ENCODE data around the gene TAF1D.
"Not testable (repeated sequence)": the region's sequence is repeated elsewhere in the genome, so short reads cannot be mapped to it uniquely, and the experiment has no call there.

TAF1D gene

DNA sequence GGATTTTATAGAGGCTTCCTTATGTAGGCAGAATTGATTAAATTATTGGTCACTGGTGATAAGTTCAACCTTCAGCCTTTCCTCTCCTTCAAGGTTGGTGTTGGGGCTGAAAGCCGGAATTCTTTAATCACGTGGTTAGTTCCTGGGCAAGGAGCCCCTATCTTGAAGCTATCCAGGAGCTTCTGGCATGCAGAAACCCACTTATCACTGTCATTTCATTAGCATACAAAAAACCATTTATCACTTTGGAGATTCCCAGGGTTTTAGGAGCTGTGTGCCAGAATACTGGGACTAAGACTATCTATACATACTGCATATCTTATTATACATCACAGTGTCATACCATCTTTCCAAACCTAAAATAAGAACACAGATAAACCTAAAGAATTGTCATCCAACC is 24.3 kb upstream of the TAF1D start:
- in situ Hi-C loops (cut with MboI; ENCODE audit: low sequenced_read_pairs), result no loop called here

DNA sequence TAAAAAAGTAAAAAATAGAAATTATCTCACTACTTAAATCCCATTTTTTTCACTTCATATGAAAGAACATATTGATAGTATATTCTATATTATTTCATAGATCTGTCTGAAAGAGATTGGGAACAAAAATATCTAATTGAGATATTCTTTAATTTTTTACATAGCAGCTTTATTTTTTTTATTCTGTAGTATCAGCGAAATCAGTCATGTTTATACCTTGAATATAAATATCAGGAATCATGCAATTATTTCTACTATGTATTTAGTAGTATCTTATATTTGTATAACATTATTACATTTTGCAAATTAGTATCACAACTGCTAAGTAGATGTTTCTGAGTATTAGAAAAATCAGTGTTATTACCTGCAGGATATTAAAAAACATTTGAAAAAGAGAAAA is 20.6 kb upstream of the TAF1D start:
- H3K27me3 ChIP-seq (ENCODE audit: low read depth), result no peaks in the 10 kb centered on the region
- no peak for DNase-seq (ENCODE audit: low spot score in 2 of 2)
- H3K4me3 ChIP-seq, result no peak overlapping the region
- no peaks in the 10 kb centered on the region for H3K9me3 ChIP-seq
- in situ Hi-C loops (cut with MboI; ENCODE audit: low sequenced_read_pairs), result no loop called here
- no peaks in the 10 kb centered on the region for H3K4me1 ChIP-seq
- peaks cover 21% of the 10 kb centered on the region for H3K36me3 ChIP-seq (replicated peaks)

More for the DNA sequence above, 24.3 kb upstream of the TAF1D start:
- Histone ChIP-seq H3K4me3 (no peak overlapping the region), H3K36me3 (replicated peaks) (peaks cover 8% of the 10 kb centered on the region), H3K4me1 (no peaks in the 10 kb centered on the region), H3K27me3 (ENCODE audit: low read depth) (no peaks in the 10 kb centered on the region), H3K9me3 (no peaks in the 10 kb centered on the region)
- no peak for DNase-seq (ENCODE audit: low spot score in 2 of 2)

DNA sequence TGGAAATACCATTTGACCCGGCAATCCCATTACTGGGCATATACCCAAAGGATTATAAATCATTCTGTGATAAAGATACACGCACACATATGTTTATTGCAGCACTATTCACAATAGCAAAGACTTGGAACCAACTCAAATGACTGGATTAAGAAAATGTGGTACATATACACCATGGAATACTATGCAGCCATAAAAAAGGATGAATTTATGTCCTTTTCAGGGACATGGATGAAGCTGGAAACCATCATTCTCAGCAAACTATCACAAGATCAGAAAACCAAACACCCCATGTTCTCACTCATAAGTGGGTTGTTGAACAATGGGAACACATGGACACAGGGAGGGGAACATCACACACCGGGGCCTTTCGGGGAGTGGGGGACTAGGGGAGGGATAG is 17.8 kb upstream of the TAF1D start:
- H3K9me3 ChIP-seq; in situ Hi-C loops (cut with MboI; ENCODE audit: low sequenced_read_pairs); H3K4me1 ChIP-seq; H3K27me3 ChIP-seq (ENCODE audit: low read depth); DNase-seq (ENCODE audit: low spot score in 2 of 2); H3K4me3 ChIP-seq: not testable (repeated sequence)
- peaks cover 28% of the 10 kb centered on the region for H3K36me3 ChIP-seq (replicated peaks)

DNA sequence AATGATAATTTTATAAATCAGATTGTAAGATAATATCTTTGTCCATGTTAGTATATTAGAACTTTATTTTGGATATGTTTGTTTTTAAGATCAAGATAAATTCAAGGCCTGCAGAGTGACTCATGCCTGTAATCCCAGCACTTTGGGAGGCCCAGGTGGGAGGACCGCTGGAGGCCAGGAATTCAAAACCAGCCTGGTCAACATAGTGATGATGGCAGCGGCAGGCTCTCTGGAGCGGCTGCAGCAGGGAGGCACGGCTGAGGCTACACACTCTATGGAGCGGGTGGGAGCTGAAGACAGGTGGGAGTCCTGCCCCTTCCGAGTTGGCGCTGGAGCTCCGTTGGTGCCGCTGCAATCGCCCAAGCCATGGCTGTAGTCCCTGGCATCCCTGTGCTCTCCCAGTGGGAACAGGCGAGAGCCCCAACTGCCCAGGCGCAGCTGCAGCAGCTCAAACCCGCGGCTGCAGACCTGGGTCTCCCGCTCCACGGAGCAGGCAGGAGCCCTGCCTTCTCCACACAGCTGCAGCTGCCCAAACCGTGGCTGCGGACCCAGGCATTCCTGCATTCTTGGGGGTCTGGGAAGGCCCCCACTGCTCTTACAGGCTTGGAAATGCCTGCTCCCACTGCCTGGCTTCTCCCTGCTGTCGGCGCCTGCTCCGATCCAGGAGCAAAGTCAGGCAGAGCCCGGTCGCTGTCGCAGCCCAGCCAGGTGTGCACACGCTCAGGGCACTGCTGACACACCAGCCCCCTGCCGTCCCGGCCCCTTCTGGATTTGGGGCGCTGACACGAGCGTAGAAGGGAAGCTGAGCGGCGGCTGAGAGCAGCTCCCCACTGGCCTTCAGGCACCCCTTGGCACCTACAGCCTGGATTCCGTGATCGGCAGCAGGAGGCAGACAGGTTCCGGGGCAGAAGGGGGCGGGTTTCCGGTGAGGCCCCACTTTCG is 16.9 kb upstream of the TAF1D start:
- Histone ChIP-seq H3K27me3 (ENCODE audit: low read depth) (no peaks in the 10 kb centered on the region), H3K36me3 (replicated peaks) (peaks cover 28% of the 10 kb centered on the region), H3K9me3 (no peaks in the 10 kb centered on the region), H3K4me3 (no peak overlapping the region), H3K4me1 (no peaks in the 10 kb centered on the region)
- no peak for DNase-seq (ENCODE audit: low spot score in 2 of 2)
- in situ Hi-C loops (cut with MboI; ENCODE audit: low sequenced_read_pairs), result no loop called here

DNA sequence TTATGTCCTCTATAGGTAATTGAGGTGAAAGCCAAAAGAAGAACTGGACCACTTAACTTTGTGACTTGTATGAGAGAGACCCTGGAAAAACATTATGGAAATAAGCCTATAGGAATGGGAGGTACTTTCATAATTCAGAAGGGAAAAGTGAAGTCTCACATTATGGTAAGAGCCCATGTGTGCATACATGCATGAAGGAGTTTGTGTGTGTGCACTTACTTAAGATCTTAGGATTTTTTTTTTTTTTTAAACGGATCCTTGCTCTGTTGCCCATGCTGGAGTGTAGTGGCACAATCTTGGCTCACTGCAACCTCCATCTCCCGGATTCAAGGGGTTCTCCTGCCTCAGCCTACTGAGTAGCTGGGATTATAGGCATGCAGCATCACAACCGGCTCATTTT is 16.0 kb upstream of the TAF1D start:
- Histone ChIP-seq H3K27me3 (ENCODE audit: low read depth) (no peaks in the 10 kb centered on the region), H3K4me1 (no peaks in the 10 kb centered on the region), H3K9me3 (no peaks in the 10 kb centered on the region), H3K36me3 (replicated peaks) (peaks cover 22% of the 10 kb centered on the region), H3K4me3 (no peak overlapping the region)
- in situ Hi-C loops (cut with MboI; ENCODE audit: low sequenced_read_pairs), result no loop called here
- DNase-seq (ENCODE audit: low spot score in 2 of 2), result no peak

DNA sequence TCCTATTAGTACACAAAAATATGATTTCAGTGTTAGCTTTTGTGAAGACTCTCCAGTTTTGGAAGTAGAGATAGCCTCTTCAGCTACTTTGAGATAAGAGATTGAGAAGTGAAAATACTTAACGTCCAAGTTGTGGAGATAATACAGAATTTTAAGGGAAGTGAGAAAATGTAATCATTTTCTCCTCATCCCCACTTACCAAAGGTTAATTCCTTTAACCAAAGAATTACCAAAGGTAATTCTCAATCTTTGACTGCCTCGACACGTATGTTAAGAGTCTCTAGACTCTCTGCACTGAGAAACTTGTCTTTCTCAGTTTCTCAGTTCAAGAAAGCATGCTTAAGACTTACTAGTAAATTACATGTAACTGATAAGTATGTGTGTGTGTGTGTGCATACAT is 15.5 kb upstream of the TAF1D start:
- Histone ChIP-seq H3K4me3 (no peak overlapping the region), H3K9me3 (no peaks in the 10 kb centered on the region), H3K36me3 (replicated peaks) (peaks cover 20% of the 10 kb centered on the region), H3K27me3 (ENCODE audit: low read depth) (no peaks in the 10 kb centered on the region), H3K4me1 (no peaks in the 10 kb centered on the region)
- DNase-seq (ENCODE audit: low spot score in 2 of 2), result no peak
- in situ Hi-C loops (cut with MboI; ENCODE audit: low sequenced_read_pairs), result no loop called here

DNA sequence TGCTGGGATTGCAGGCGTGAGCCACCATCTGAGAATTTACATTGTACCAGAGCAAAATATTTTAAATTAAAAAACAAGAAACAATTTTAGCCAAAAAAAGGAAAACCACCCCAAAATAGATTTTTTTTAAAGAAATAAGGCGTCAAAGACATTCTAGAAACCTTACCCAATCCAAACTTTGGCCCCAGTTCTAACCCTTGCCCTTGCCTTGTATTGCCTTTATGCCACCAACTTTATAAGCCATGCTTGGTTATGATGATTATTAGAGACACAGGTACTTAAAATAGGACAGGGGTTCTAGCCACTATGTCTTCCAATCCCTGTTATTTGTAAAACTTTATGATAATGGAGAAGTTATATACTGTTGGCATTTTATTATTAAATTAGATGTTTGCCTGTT is 11.9 kb upstream of the TAF1D start:
- Histone ChIP-seq H3K27me3 (ENCODE audit: low read depth) (no peaks in the 10 kb centered on the region), H3K36me3 (replicated peaks) (peaks cover 6% of the 10 kb centered on the region)
- in situ Hi-C loops (cut with MboI; ENCODE audit: low sequenced_read_pairs), result no loop called here

DNA sequence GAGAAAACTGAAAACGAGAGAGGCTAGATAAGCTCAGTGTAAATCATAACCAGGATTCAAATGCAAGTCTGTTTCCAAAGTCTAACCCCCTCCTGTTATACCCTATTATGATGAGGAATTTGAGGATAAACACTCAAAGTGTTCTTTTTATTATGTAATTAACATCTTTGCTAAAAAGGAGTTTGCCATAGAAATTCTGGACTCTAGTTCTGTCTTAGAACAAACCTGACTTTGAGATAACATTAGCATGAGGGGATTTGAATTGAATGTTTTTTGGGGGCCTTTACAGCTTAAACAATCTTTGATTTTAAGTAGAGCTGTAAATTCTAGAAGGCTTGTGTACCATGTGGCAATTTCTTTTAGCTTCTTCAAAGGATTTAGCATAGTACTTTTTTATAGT is 9.7 kb upstream of the TAF1D start:
- in situ Hi-C loops (cut with MboI; ENCODE audit: low sequenced_read_pairs), result no loop called here
- no peaks in the 10 kb centered on the region for H3K9me3 ChIP-seq
- H3K4me3 ChIP-seq, result no peak overlapping the region
- H3K27me3 ChIP-seq (ENCODE audit: low read depth), result no peaks in the 10 kb centered on the region
- H3K36me3 ChIP-seq (replicated peaks), result peaks cover 6% of the 10 kb centered on the region; the same call in 1 of the 2 replicates
- H3K4me1 ChIP-seq, result peaks cover 12% of the 10 kb centered on the region
- peak in 1 of 2 experiments; percentile 93 for DNase-seq (ENCODE audit: low spot score in 2 of 2)

More for the DNA sequence above, 11.9 kb upstream of the TAF1D start:
- no peak for DNase-seq (ENCODE audit: low spot score in 2 of 2)
- Histone ChIP-seq H3K9me3 (no peaks in the 10 kb centered on the region), H3K4me3 (no peak overlapping the region), H3K4me1 (peaks cover 9% of the 10 kb centered on the region)

DNA sequence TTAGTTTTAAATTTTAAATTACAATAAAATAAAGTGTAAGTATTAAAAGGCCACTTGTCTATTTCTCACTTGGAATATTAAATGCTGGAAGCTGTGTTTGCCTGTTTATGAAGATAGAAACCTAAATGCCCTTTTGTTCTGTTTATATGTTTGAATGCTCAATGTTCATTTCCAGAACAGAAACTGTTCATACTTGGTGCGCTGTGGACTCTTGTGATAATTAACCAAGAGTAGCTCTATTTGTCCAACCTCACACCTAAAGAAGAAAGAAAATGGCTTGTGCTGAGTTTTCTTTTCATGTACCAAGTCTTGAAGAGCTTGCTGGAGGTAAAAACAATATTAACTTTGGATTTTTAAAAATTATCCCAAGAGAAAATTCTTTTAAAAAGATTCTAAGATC is 5.8 kb upstream of the TAF1D start:
- no peak for DNase-seq (ENCODE audit: low spot score in 2 of 2)
- in situ Hi-C loops (cut with MboI; ENCODE audit: low sequenced_read_pairs), result loop anchor here (25.0 kb wide), 1 partner anchor 390 kb away; the partner anchor contains the start of gene PANX1
- Histone ChIP-seq H3K4me3 (no peak overlapping the region), H3K36me3 (replicated peaks) (no peaks in the 10 kb centered on the region), H3K27me3 (ENCODE audit: low read depth) (no peaks in the 10 kb centered on the region), H3K9me3 (no peaks in the 10 kb centered on the region), H3K4me1 (peaks cover 28% of the 10 kb centered on the region)

DNA sequence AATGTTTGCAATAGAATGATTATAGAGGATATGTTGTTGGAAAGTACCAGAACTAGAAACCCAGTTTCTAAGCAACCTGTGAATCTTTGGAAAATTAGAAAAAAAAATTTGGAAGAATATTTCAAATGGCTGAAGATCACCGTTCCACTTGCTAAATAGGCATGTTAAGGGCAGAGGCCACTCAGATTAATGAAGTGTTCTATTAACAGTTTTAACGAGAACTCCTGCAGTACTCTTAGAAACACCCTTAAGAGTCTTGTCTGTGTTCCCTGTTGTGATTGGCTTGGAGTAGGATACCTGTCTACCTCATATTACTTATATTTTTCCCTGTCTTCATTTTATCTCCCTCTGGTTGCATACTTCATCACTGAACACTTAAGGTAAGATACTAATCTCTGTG is 4.8 kb upstream of the TAF1D start:
- H3K36me3 ChIP-seq (replicated peaks), result peaks cover 1% of the 10 kb centered on the region
- no peaks in the 10 kb centered on the region for H3K9me3 ChIP-seq
- H3K4me1 ChIP-seq, result peaks cover 25% of the 10 kb centered on the region
- in situ Hi-C loops (cut with MboI; ENCODE audit: low sequenced_read_pairs), result loop anchor here (25.0 kb wide), 1 partner anchor 391 kb away; the partner anchor contains the start of gene PANX1
- H3K27me3 ChIP-seq (ENCODE audit: low read depth), result no peaks in the 10 kb centered on the region
- no peak overlapping the region for H3K4me3 ChIP-seq
- DNase-seq (ENCODE audit: low spot score in 2 of 2), result no peak

DNA sequence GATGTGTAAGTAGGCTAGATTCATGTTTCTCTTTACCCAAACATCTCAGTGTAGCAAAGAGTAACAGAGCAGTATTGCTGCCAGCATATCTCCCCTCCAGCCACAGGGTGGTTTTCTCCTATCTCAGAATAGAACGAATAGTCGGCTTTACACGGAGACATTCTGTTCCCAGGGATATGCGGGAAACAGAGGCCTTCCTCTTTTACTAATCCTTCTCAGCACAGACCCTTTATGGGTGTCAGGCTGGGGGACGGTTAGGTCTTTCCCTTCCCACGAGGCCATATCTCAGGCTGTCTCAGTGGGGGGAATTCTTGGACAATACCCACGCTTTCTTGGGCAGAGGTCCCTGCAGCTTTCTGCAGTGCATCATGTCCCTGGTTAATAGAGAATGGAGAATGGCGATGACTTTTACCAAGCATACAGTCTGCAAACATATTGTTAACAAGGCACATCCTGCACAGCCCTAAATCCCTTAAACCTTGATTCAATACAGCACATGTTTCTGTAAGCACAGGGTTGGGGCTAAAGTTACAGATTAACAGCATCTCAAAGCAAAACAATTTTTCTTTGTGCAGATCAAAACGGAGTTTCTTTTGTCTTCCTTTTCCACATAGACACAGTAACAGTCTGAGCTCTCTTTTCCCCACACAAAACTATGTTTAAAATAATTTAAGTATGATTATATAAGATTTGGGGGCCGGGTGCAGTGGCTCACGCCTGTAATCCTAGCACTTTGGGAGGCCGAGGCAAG is 3.9 kb upstream of the TAF1D start:
- not testable (repeated sequence) for DNase-seq (ENCODE audit: low spot score in 2 of 2); H3K4me3 ChIP-seq; H3K9me3 ChIP-seq; H3K27me3 ChIP-seq (ENCODE audit: low read depth); H3K36me3 ChIP-seq (replicated peaks)
- in situ Hi-C loops (cut with MboI; ENCODE audit: low sequenced_read_pairs), result loop anchor here (25.0 kb wide), 1 partner anchor 392 kb away; the partner anchor contains the start of gene PANX1
- peaks cover 19% of the 10 kb centered on the region for H3K4me1 ChIP-seq

DNA sequence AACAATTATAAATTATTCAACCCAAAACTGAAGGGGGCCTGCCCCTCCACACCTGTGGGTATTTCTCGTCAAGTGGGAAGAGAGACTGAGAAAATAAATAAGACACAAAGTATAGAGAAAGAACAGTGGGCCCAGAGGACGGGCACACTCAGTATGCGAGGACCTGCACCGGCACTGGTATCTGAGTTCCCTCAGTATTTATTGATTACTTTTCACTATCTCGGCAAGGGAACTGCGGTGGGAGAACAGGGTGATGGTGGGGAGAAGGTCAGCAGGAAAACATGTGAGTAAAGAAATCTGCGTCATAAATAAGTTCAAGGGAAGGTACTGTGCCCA is 3.3 kb upstream of the TAF1D start:
- no peaks in the 10 kb centered on the region for H3K9me3 ChIP-seq
- no peak overlapping the region for H3K4me3 ChIP-seq
- peaks cover 15% of the 10 kb centered on the region for H3K36me3 ChIP-seq (replicated peaks)
- peaks cover 18% of the 10 kb centered on the region for H3K4me1 ChIP-seq
- DNase-seq (ENCODE audit: low spot score in 2 of 2), result no peak
- H3K27me3 ChIP-seq (ENCODE audit: low read depth), result no peaks in the 10 kb centered on the region
- in situ Hi-C loops (cut with MboI; ENCODE audit: low sequenced_read_pairs), result loop anchor here (5.0 to 25.0 kb wide), 2 partner anchors 38 to 393 kb away; partner anchors contain the start of genes MED17 and PANX1

DNA sequence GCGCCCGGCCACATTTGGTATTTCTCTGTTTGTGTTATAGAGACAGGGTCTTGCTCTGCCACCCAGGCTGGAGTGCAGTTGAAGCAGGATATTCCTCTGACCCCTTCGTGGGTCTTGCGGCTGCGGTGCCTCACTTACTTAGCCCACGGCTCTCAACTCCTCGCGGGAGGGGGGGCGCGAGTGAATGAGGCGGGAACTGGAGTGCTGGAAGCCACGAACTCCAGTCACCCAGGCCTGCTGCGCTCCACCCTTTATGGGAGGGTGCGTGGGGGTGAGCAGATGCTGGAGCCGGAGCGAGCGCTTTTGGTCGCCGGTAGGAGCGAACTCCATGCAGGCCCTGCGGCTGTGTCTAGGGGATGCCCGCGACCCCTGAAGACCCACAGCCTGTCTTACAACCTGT is 2.0 kb upstream of the TAF1D start:
- peaks cover 28% of the 10 kb centered on the region for H3K36me3 ChIP-seq (replicated peaks)
- H3K4me1 ChIP-seq, result peaks cover 20% of the 10 kb centered on the region
- H3K9me3 ChIP-seq, result no peaks in the 10 kb centered on the region
- no peaks in the 10 kb centered on the region for H3K27me3 ChIP-seq (ENCODE audit: low read depth)
- no peak overlapping the region for H3K4me3 ChIP-seq
- DNase-seq (ENCODE audit: low spot score in 2 of 2), result no peak
- in situ Hi-C loops (cut with MboI; ENCODE audit: low sequenced_read_pairs), result loop anchor here (5.0 to 25.0 kb wide), 2 partner anchors 39 to 394 kb away; partner anchors contain the start of genes MED17 and PANX1

DNA sequence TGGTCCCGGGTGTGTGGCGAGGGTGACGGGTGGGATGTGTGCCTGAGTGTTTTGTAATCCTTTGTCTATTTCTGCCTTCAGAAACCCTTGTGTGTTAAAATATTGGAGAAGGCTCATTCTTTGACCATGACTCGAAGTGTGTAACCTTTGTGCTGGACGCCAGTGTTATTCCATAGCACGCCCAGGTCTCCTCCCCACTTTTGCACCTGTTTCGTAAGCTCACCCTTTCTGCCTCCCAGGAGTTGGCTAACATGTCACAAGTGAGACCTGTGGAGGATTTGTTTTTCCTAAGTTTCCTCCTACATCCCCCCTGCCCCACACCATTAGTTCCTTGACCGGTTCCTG is 559 bp upstream of the TAF1D start:
- Histone ChIP-seq H3K4me3 (peak overlapping the region; percentile 93), H3K4me1 (peaks cover 35% of the 10 kb centered on the region), H3K9me3 (no peaks in the 10 kb centered on the region), H3K27me3 (ENCODE audit: low read depth) (no peaks in the 10 kb centered on the region), H3K36me3 (replicated peaks) (peaks cover 42% of the 10 kb centered on the region)
- DNase-seq (ENCODE audit: low spot score in 2 of 2), result no peak
- in situ Hi-C loops (cut with MboI; ENCODE audit: low sequenced_read_pairs), result loop anchor here (5.0 to 25.0 kb wide), 2 partner anchors 40 to 395 kb away; partner anchors contain the start of genes MED17 and PANX1

All from HAP-1 (cell line).